Upper lobe of left lung (tissue), 6 donors: ENCODE measurements around the gene C19orf85. TPM values are rescaled to one million over a fixed set of nuclear protein-coding genes. Genes with fewer than 3 reads are reported as not detected.

Experiments used
- ATAC-seq, 2 donors: fragments of 200-7000 bp; cut with Tn5 transposase; one replicate each; pipeline ENCODE4 v1.9.1; 2022; ENCODE audit warnings: mild to moderate bottlenecking in 2 of 2, moderate library complexity in 2 of 2; ENCODE audit not compliant: low FRiP score in 2 of 2
- DNase-seq, 2 donors: peaks; one replicate each; pipeline ENCODE4 v3.0.0-alpha.2; 2019 to 2020
- H3K27ac ChIP-seq, 4 donors: fragments of 200-600 bp; sonication (generic); one replicate each; pipeline ENCODE4 v1.5.1; 2016 to 2019
- H3K27me3 ChIP-seq, 4 donors: fragments of 200-600 bp; sonication (generic); one replicate each; pipeline ENCODE4 v1.5.1; 2017 to 2019
- H3K36me3 ChIP-seq, 4 donors: fragments of 200-600 bp; sonication (generic); one replicate each; pipeline ENCODE4 v1.5.1; 2016 to 2019
- H3K4me1 ChIP-seq, 4 donors: fragments of 200-600 bp; sonication (generic); one replicate each; pipeline ENCODE4 v1.5.1; 2018 to 2019
- H3K4me3 ChIP-seq, 4 donors: fragments of 200-600 bp; sonication (generic); one replicate each; pipeline ENCODE4 v1.5.1; 2017 to 2019; ENCODE audit warnings: mild to moderate bottlenecking in 2 of 4, moderate library complexity in 1 of 4
- H3K9me3 ChIP-seq, 4 donors: fragments of 200-600 bp; sonication (generic); one replicate each; pipeline ENCODE4 v1.5.1; 2018 to 2019
- CTCF ChIP-seq, 6 experiments: fragments of 450-650 bp in 4 of 6; fragments of 200-600 bp in 2 of 6; sonication (generic) in 2 of 6; IDR thresholded peaks; one replicate each; pipeline ENCODE4 v1.5.1; 2016 to 2019; ENCODE audit warnings: antibody characterized with exemption in 6 of 6
- EP300 ChIP-seq, 4 donors: sonication (generic); formaldehyde crosslinking; IDR thresholded peaks; one replicate each; pipeline ENCODE4 v1.5.1; 2017; ENCODE audit warnings: antibody characterized with exemption in 4 of 4, control low read depth in 2 of 4
- POLR2A ChIP-seq, 4 donors: fragments of 450-650 bp; IDR thresholded peaks; one replicate each; pipeline ENCODE4 v1.5.1; 2016 to 2017; ENCODE audit warnings: antibody characterized with exemption in 4 of 4, mild to moderate bottlenecking in 2 of 4
- POLR2AphosphoS5 ChIP-seq, 2 donors: sonication (generic); formaldehyde crosslinking; IDR thresholded peaks; one replicate each; pipeline ENCODE4 v1.5.1; 2017; ENCODE audit warnings: antibody characterized with exemption in 2 of 2
- WGBS, 2 donors: methylation state at CpG; one replicate each; pipeline ENCODE4 v1.1.5; 2017 to 2018; 5-methylcytosine and 5-hydroxymethylcytosine counted together
- total RNA-seq, 6 donors: library from RNA; depleted of rRNA in 4 of 6; stranded (reverse); fragments of >200 nt in 4 of 6; gene quantifications; one replicate each; pipeline versions ENCODE4 v1.1.0 to v1.2.1, GENCODE V29; 2016 to 2021
- donor health status: DM: no; HTN: no; CAD: no; lungs with moderate emphysema.
- donor health status: DM: no; HTN: yes; CAD: no; lungs with severe emphysema.

C19orf85 gene
- total RNA-seq, 6 donors from 2014 or later = not detected

GRCh38 chr19:55503502-55504251 is 39.1 kb upstream of the C19orf85 start:
- ATAC-seq = peak; percentile 95 to 97
- TF ChIP-seq POLR2AphosphoS5 (IDR thresholded peaks at IDR 0.05) (peak in 1 of 2 donors; percentile 18), EP300 (IDR thresholded peaks at IDR 0.05) (no peak), POLR2A (IDR thresholded peaks at IDR 0.05) (no peak), CTCF (IDR thresholded peaks at IDR 0.05) (peak; percentile 97 to 99 (median 98))

GRCh38 chr19:55503157-55503501 is 38.6 kb upstream of the C19orf85 start:
- no peaks in the 10 kb centered on the region for H3K27me3 ChIP-seq
- H3K4me1 ChIP-seq = peaks cover 4 to 11% (median 7%) of the 10 kb centered on the region in 4 donors
- no peak for TF ChIP-seq POLR2A (IDR thresholded peaks at IDR 0.05)
- no peak for TF ChIP-seq CTCF (IDR thresholded peaks at IDR 0.05)
- no peak for TF ChIP-seq EP300 (IDR thresholded peaks at IDR 0.05)
- no peak for TF ChIP-seq POLR2AphosphoS5 (IDR thresholded peaks at IDR 0.05)
- H3K27ac ChIP-seq = no peak overlapping the region
- WGBS, 2 donors = 79 to 89% methylated on average over 17 of the region's 17 CpGs
- no peaks in the 10 kb centered on the region for H3K9me3 ChIP-seq
- H3K36me3 ChIP-seq = no peaks in the 10 kb centered on the region
- peak overlapping the region in 1 of 4 donors; percentile 48 for H3K4me3 ChIP-seq
- DNase-seq (no peak), ATAC-seq (no peak)

More at GRCh38 chr19:55503502-55504251, 39.1 kb upstream of the C19orf85 start:
- WGBS, 2 donors = 14 to 24% methylated on average over 34 to 51 of the region's 64 CpGs
- Histone ChIP-seq H3K36me3 (no peaks in the 10 kb centered on the region), H3K27ac (peak overlapping the region; percentile 57 to 79 (median 70)), H3K4me1 (peaks cover 4 to 11% (median 7%) of the 10 kb centered on the region in 4 donors), H3K27me3 (no peaks in the 10 kb centered on the region), H3K9me3 (no peaks in the 10 kb centered on the region), H3K4me3 (peak overlapping the region; percentile 34 to 71 (median 50))
- peak; percentile 90 to 99 for DNase-seq

GRCh38 chr19:55502197-55502952 is 37.8 kb upstream of the C19orf85 start:
- WGBS, 2 donors = 92 to 93% methylated on average over 9 of the region's 9 CpGs
- TF ChIP-seq CTCF (IDR thresholded peaks at IDR 0.05) = no peak
- no peak for TF ChIP-seq POLR2AphosphoS5 (IDR thresholded peaks at IDR 0.05)
- TF ChIP-seq POLR2A (IDR thresholded peaks at IDR 0.05) = no peak
- no peak for TF ChIP-seq EP300 (IDR thresholded peaks at IDR 0.05)
- peaks cover 4 to 11% (median 7%) of the 10 kb centered on the region in 4 donors for H3K4me1 ChIP-seq
- H3K9me3 ChIP-seq = no peaks in the 10 kb centered on the region
- H3K27me3 ChIP-seq = no peaks in the 10 kb centered on the region
- no peak overlapping the region for H3K27ac ChIP-seq
- no peak overlapping the region for H3K4me3 ChIP-seq
- DNase-seq (no peak), ATAC-seq (no peak)
- no peaks in the 10 kb centered on the region for H3K36me3 ChIP-seq

GRCh38 chr19:55500368-55500952 is 35.9 kb upstream of the C19orf85 start:
- no peaks in the 10 kb centered on the region for H3K36me3 ChIP-seq
- H3K27me3 ChIP-seq = no peaks in the 10 kb centered on the region
- ATAC-seq = no peak
- no peak for TF ChIP-seq EP300 (IDR thresholded peaks at IDR 0.05)
- no peak for TF ChIP-seq POLR2AphosphoS5 (IDR thresholded peaks at IDR 0.05)
- no peak for TF ChIP-seq CTCF (IDR thresholded peaks at IDR 0.05)
- no peak for TF ChIP-seq POLR2A (IDR thresholded peaks at IDR 0.05)
- H3K4me3 ChIP-seq = no peak overlapping the region
- peak in 1 of 2 donors; percentile 66 for DNase-seq
- peaks cover 4 to 11% (median 7%) of the 10 kb centered on the region in 4 donors for H3K4me1 ChIP-seq
- H3K9me3 ChIP-seq = no peaks in the 10 kb centered on the region
- 90 to 92% methylated on average over 22 to 26 of the region's 26 CpGs for WGBS, 2 donors
- H3K27ac ChIP-seq = no peak overlapping the region
